ENCODE results near the gene PHLDB1.
A peak's percentile ranks its signal among the peaks of the same experiment; 100 is the strongest.

PHLDB1 gene

GRCh38 chr11:118689852-118690552 lies 82.6 kb downstream of the PHLDB1 start:
- peak; percentile 92 for DNase-seq

GRCh38 chr11:118690553-118691304 lies 83.3 kb downstream of the PHLDB1 start:
- no peak for DNase-seq

GRCh38 chr11:118691926-118692830 lies 84.8 kb downstream of the PHLDB1 start:
- no peak for DNase-seq

- DNase-seq, result no peak
These were observed 86.8 kb downstream of the PHLDB1 start for GRCh38 chr11:118694185-118694584.

GRCh38 chr11:118694771-118695170 lies 87.4 kb downstream of the PHLDB1 start:
- no peak for DNase-seq

GRCh38 chr11:118696673-118697226 lies 89.3 kb downstream of the PHLDB1 start:
- no peak for DNase-seq

- DNase-seq, result no peak
These were observed 89.9 kb downstream of the PHLDB1 start for GRCh38 chr11:118697346-118697745.

- DNase-seq, result no peak
These were observed 92.2 kb downstream of the PHLDB1 start for GRCh38 chr11:118699506-118700220.

GRCh38 chr11:118703563-118704106 lies 96.2 kb downstream of the PHLDB1 start:
- DNase-seq, result peak; percentile 36

- no peak for DNase-seq
These were observed 97.8 kb downstream of the PHLDB1 start for GRCh38 chr11:118705111-118705741.

GRCh38 chr11:118705791-118706545 lies 98.6 kb downstream of the PHLDB1 start:
- no peak for DNase-seq

GRCh38 chr11:118706546-118706825 lies 99.1 kb downstream of the PHLDB1 start:
- no peak for DNase-seq
